Right lobe of liver (tissue), 4 donors: ENCODE results near the gene PREX1.

Source experiments
- POLR2A ChIP-seq: fragments of 450-650 bp; IDR thresholded peaks from one replicate; pipeline ENCODE4 v1.6.1; 2017; ENCODE audit warnings: antibody characterized with exemption, mild to moderate bottlenecking
- TF ChIP-seq, protein P1 (sequence below), 4 donors: fragments of 200-600 bp in 3 of 4; fragments of 450-650 bp in 1 of 4; IDR thresholded peaks; one replicate each; pipeline versions ENCODE4 v1.5.1 to v1.8.0; 2016 to 2022; ENCODE audit warnings: antibody characterized with exemption in 4 of 4, mild to moderate bottlenecking in 2 of 4
- donor health status: DM: no; HTN: no; CAD: no.
- donor health status: DM: no; HTN: no; CAD: no.
- donor health status: DM: no; HTN: yes; CAD: no.

GRCh38 chr20:48769069-48769983, 58.5 kb downstream of the PREX1 start:
- TF ChIP-seq, protein P1, sequence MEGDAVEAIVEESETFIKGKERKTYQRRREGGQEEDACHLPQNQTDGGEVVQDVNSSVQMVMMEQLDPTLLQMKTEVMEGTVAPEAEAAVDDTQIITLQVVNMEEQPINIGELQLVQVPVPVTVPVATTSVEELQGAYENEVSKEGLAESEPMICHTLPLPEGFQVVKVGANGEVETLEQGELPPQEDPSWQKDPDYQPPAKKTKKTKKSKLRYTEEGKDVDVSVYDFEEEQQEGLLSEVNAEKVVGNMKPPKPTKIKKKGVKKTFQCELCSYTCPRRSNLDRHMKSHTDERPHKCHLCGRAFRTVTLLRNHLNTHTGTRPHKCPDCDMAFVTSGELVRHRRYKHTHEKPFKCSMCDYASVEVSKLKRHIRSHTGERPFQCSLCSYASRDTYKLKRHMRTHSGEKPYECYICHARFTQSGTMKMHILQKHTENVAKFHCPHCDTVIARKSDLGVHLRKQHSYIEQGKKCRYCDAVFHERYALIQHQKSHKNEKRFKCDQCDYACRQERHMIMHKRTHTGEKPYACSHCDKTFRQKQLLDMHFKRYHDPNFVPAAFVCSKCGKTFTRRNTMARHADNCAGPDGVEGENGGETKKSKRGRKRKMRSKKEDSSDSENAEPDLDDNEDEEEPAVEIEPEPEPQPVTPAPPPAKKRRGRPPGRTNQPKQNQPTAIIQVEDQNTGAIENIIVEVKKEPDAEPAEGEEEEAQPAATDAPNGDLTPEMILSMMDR (IDR thresholded peaks at IDR 0.05): no peak
- no peak for TF ChIP-seq POLR2A
